Upper lobe of left lung (tissue), 4 donors: ENCODE data around the gene CCDC92.

Experiments
- CTCF ChIP-seq, 6 experiments: fragments of 450-650 bp in 4 of 6; fragments of 200-600 bp in 2 of 6; sonication (generic) in 2 of 6; IDR thresholded peaks; one replicate each; pipeline ENCODE4 v1.5.1; 2016 to 2019; ENCODE audit warnings: antibody characterized with exemption in 6 of 6
- EP300 ChIP-seq, 4 donors: sonication (generic); formaldehyde crosslinking; IDR thresholded peaks; one replicate each; pipeline ENCODE4 v1.5.1; 2017; ENCODE audit warnings: antibody characterized with exemption in 4 of 4, control low read depth in 2 of 4
- POLR2AphosphoS5 ChIP-seq, 2 donors: sonication (generic); formaldehyde crosslinking; IDR thresholded peaks; one replicate each; pipeline ENCODE4 v1.5.1; 2017; ENCODE audit warnings: antibody characterized with exemption in 2 of 2

GRCh38 chr12:123954647-123955350, 17.8 kb downstream of the CCDC92 start:
- TF ChIP-seq CTCF (IDR thresholded peaks at IDR 0.05) = no peak
- no peak for TF ChIP-seq POLR2AphosphoS5 (IDR thresholded peaks at IDR 0.05)
- TF ChIP-seq EP300 (IDR thresholded peaks at IDR 0.05) = no peak
